H1 (cell line): ENCODE results near the gene ATG7. TPM values are rescaled to one million over a fixed set of nuclear protein-coding genes. Genes with fewer than 3 reads are reported as not detected.

Experiments used
- CTCF ChIA-PET: fragments of 300-600 bp; sonication (Branson Sonifier 250); formaldehyde crosslinking; loops from one replicate; lab custom pipeline; 2021; ENCODE audit not compliant: partially characterized antibody; lab: Charles Lee
- POLR2A ChIA-PET: fragments of 300-600 bp; sonication (Branson Sonifier 250); formaldehyde crosslinking; loops from one replicate; lab custom pipeline; 2021; ENCODE audit warnings: inconsistent platforms; ENCODE audit not compliant: partially characterized antibody; lab: Charles Lee
- DNase-seq, 2 experiments: peaks; one replicate each; pipeline versions ENCODE4 v3.0.0 to v3.0.0-alpha.2; 2010 to 2022; ENCODE audit warnings: low spot score in 2 of 2, low read depth in 1 of 2, mixed read lengths in 1 of 2
- FAIRE-seq: peaks from 2 replicates; lab custom pipeline; 2011; peaks lifted over from hg19 to GRCh38; lab: Jason Lieb, UNC
- H2AFZ ChIP-seq: 2 replicates; pipeline ENCODE4 v1.8.1; 2012; ENCODE audit warnings: low read length, inconsistent platforms
- H2AK5ac ChIP-seq: 2 replicates; pipeline ENCODE4 v1.6.1; 2013; ENCODE audit warnings: low read depth, low read length
- H2BK120ac ChIP-seq: replicated peaks from 2 replicates; pipeline ENCODE3; 2013; ENCODE audit warnings: low read depth, low read length, inconsistent platforms
- H2BK12ac ChIP-seq: 2 replicates; pipeline ENCODE4 v1.6.1; 2013; ENCODE audit warnings: low read depth, low read length
- H2BK15ac ChIP-seq: 2 replicates; pipeline ENCODE4 v1.6.1; 2013; ENCODE audit warnings: low read length
- H2BK20ac ChIP-seq: 2 replicates; pipeline ENCODE4 v1.6.1; 2013; ENCODE audit warnings: low read length
- H2BK5ac ChIP-seq: 2 replicates; pipeline ENCODE4 v1.6.1; 2013; ENCODE audit warnings: low read depth, low read length
- H3K14ac ChIP-seq: 2 replicates; pipeline ENCODE4 v1.6.1; 2013; ENCODE audit warnings: inconsistent platforms; ENCODE audit not compliant: insufficient read length
- H3K18ac ChIP-seq: 2 replicates; pipeline ENCODE4 v1.6.1; 2013; ENCODE audit warnings: low read length; ENCODE audit errors: extremely low read depth
- H3K23ac ChIP-seq: 2 replicates; pipeline ENCODE4 v1.6.1; 2013; ENCODE audit warnings: inconsistent platforms; ENCODE audit not compliant: insufficient read length
- H3K23me2 ChIP-seq: 2 replicates; pipeline ENCODE4 v1.6.1; 2013; ENCODE audit warnings: low read depth, low read length
- H3K27ac ChIP-seq: 2 replicates; pipeline ENCODE4 v1.6.1; 2011; ENCODE audit warnings: low read depth, low read length, inconsistent platforms
- H3K27me3 ChIP-seq, 4 experiments: replicated peaks in 1 of 4; 1 replicate in 1 of 4; 2 replicates in 3 of 4; pipeline versions ENCODE4 v1.6.1 to v1.8.1; 2011 to 2013; ENCODE audit warnings: low read length in 3 of 4, mild to moderate bottlenecking in 3 of 4, inconsistent platforms in 2 of 4, mixed read lengths in 2 of 4, moderate library complexity in 1 of 4; ENCODE audit not compliant: control insufficient read depth in 3 of 4, insufficient read depth in 3 of 4; ENCODE audit errors: extremely low read depth in 1 of 4
- H3K36me3 ChIP-seq, 4 experiments: 2 replicates each; pipeline versions ENCODE4 v1.6.1 to v1.8.1; 2011 to 2013; ENCODE audit warnings: mild to moderate bottlenecking in 4 of 4, low read length in 3 of 4, moderate library complexity in 2 of 4, control low read depth in 1 of 4, inconsistent platforms in 1 of 4; ENCODE audit not compliant: insufficient read depth in 4 of 4, control insufficient read depth in 2 of 4
- H3K4ac ChIP-seq: replicated peaks from 2 replicates; pipeline ENCODE3; 2013; ENCODE audit warnings: low read length, low read depth, mixed read lengths, inconsistent platforms; ENCODE audit not compliant: insufficient read length
- H3K4me1 ChIP-seq, 4 experiments: replicated peaks in 1 of 4; 1 replicate in 1 of 4; 2 replicates in 3 of 4; pipeline versions ENCODE4 v1.6.1 to v1.8.1; 2011 to 2013; ENCODE audit warnings: low read length in 3 of 4, inconsistent platforms in 2 of 4, mixed read lengths in 1 of 4; ENCODE audit not compliant: insufficient read depth in 4 of 4, control insufficient read depth in 3 of 4
- H3K4me2 ChIP-seq, 2 experiments: 2 replicates each; pipeline versions ENCODE4 v1.6.1 to v1.8.1; 2011 to 2013; ENCODE audit warnings: low read depth in 2 of 2, low read length in 2 of 2, control low read depth in 1 of 2, inconsistent platforms in 1 of 2, mild to moderate bottlenecking in 1 of 2; ENCODE audit not compliant: insufficient read depth in 1 of 2
- H3K4me3 ChIP-seq, 4 experiments: fragments of 200-600, 300-600 bp in 1 of 4; sonication (generic), shearing (Covaris generic), sonication (Bioruptor Twin) in 1 of 4; 2 replicates each; pipeline versions ENCODE4 v1.5.1 to v1.8.1; 2011 to 2016; ENCODE audit warnings: low read length in 4 of 4, low read depth in 3 of 4, control low read depth in 2 of 4, inconsistent platforms in 2 of 4, mild to moderate bottlenecking in 2 of 4, mixed read lengths in 1 of 4, moderate library complexity in 1 of 4; ENCODE audit not compliant: insufficient read depth in 2 of 4; ENCODE audit errors: extremely low read depth in 1 of 4
- H3K56ac ChIP-seq: replicated peaks from 2 replicates; pipeline ENCODE3; 2013; ENCODE audit warnings: low read depth, mild to moderate bottlenecking, mixed read lengths, low read length, inconsistent platforms; ENCODE audit not compliant: insufficient read length
- H3K79me1 ChIP-seq: 2 replicates; pipeline ENCODE4 v1.6.1; 2013; ENCODE audit warnings: low read depth, low read length, control low read depth
- H3K79me2 ChIP-seq, 2 experiments: 2 replicates each; pipeline versions ENCODE4 v1.6.1 to v1.8.1; 2012 to 2013; ENCODE audit warnings: low read length in 2 of 2, mild to moderate bottlenecking in 2 of 2, inconsistent platforms in 1 of 2; ENCODE audit not compliant: insufficient read depth in 2 of 2, control insufficient read depth in 1 of 2
- H3K9ac ChIP-seq, 4 experiments: replicated peaks in 1 of 4; 1 replicate in 1 of 4; 2 replicates in 3 of 4; pipeline versions ENCODE4 v1.6.1 to v1.8.1; 2011 to 2013; ENCODE audit warnings: low read depth in 3 of 4, low read length in 3 of 4, control low read depth in 2 of 4, mild to moderate bottlenecking in 2 of 4, moderate library complexity in 2 of 4, inconsistent platforms in 1 of 4; ENCODE audit errors: extremely low read depth in 1 of 4
- H3K9me3 ChIP-seq, 2 experiments: 2 replicates each; pipeline versions ENCODE4 v1.6.1 to v1.8.1; 2012 to 2013; ENCODE audit warnings: mild to moderate bottlenecking in 2 of 2, moderate library complexity in 2 of 2, control low read depth in 1 of 2, inconsistent platforms in 1 of 2, low read depth in 1 of 2, low read length in 1 of 2, mixed read lengths in 1 of 2; ENCODE audit not compliant: insufficient read depth in 2 of 2
- H4K20me1 ChIP-seq, 2 experiments: replicated peaks in 1 of 2; 2 replicates each; pipeline versions ENCODE3 to v1.8.1; 2011 to 2013; ENCODE audit warnings: inconsistent platforms in 2 of 2, low read length in 2 of 2, mild to moderate bottlenecking in 1 of 2; ENCODE audit not compliant: insufficient read depth in 2 of 2, control insufficient read depth in 1 of 2
- H4K5ac ChIP-seq: 2 replicates; pipeline ENCODE4 v1.6.1; 2013; ENCODE audit warnings: low read length, low read depth, mixed read lengths, inconsistent platforms; ENCODE audit not compliant: insufficient read length
- H4K8ac ChIP-seq: 2 replicates; pipeline ENCODE4 v1.8.0; 2013; ENCODE audit warnings: mild to moderate bottlenecking, moderate library complexity, low read length, inconsistent platforms; ENCODE audit not compliant: insufficient read depth; ENCODE audit errors: extremely low read depth
- H4K91ac ChIP-seq: replicated peaks from 2 replicates; pipeline ENCODE3; 2013; ENCODE audit warnings: low read length, mixed read lengths, inconsistent platforms; ENCODE audit not compliant: insufficient read length
- BACH1 ChIP-seq: IDR thresholded peaks from 2 replicates; pipeline ENCODE4 v1.6.1; 2012; ENCODE audit warnings: low read length, improper control_type of control experiment
- CBX5 ChIP-seq: fragments of 300-800, 300-1000 bp; sonication (generic); IDR thresholded peaks from 2 replicates; pipeline ENCODE4 v1.7.1; 2016; ENCODE audit warnings: antibody characterized with exemption, low read length, low read depth
- FOSL1 ChIP-seq: IDR thresholded peaks from 2 replicates; pipeline ENCODE4 v1.6.1; 2011; ENCODE audit warnings: mild to moderate bottlenecking, low read depth, low read length, moderate library complexity; ENCODE audit not compliant: insufficient read depth
- JUND ChIP-seq: IDR thresholded peaks from 2 replicates; pipeline ENCODE4 v1.6.1; 2011; ENCODE audit warnings: mild to moderate bottlenecking, improper control_type of control experiment, low read length
- NRF1 ChIP-seq: IDR thresholded peaks from 2 replicates; pipeline ENCODE4 v1.6.1; 2011; ENCODE audit warnings: mild to moderate bottlenecking, low read depth, low read length, improper control_type of control experiment
- POLR2AphosphoS5 ChIP-seq: IDR thresholded peaks from 2 replicates; pipeline ENCODE4 v1.6.1; 2011; ENCODE audit warnings: low read depth, low read length
- RBBP5 ChIP-seq: IDR thresholded peaks from 2 replicates; pipeline ENCODE4 v1.7.1; 2012; ENCODE audit warnings: low read depth, mild to moderate bottlenecking, inconsistent platforms, low read length, moderate library complexity, borderline replicate concordance
- RNF2 ChIP-seq: fragments of 200-900, 300-1000 bp; sonication (generic); IDR thresholded peaks from 2 replicates; pipeline ENCODE4 v1.7.1; 2016; ENCODE audit warnings: borderline replicate concordance, low read depth, mild to moderate bottlenecking, antibody characterized with exemption, low read length; ENCODE audit not compliant: poor library complexity, severe bottlenecking; ENCODE audit errors: missing control alignments
- SIX5 ChIP-seq: IDR thresholded peaks from 2 replicates; pipeline ENCODE4 v1.6.1; 2011; ENCODE audit warnings: mild to moderate bottlenecking, low read depth, low read length
- SP2 ChIP-seq: IDR thresholded peaks from 2 replicates; pipeline ENCODE4 v1.6.1; 2012; ENCODE audit warnings: mild to moderate bottlenecking, low read length, inconsistent platforms
- TAF7 ChIP-seq: optimal IDR thresholded peaks from 2 replicates; pipeline ENCODE3; 2011; ENCODE audit warnings: low read depth, mild to moderate bottlenecking, inconsistent platforms, low read length, moderate library complexity, borderline replicate concordance
- TEAD4 ChIP-seq: IDR thresholded peaks from 2 replicates; pipeline ENCODE4 v1.6.1; 2012; ENCODE audit warnings: low read depth, low read length, inconsistent platforms, mixed read lengths
- YY1 ChIP-seq: IDR thresholded peaks from 2 replicates; pipeline ENCODE4 v1.6.1; 2011; ENCODE audit warnings: low read depth, mild to moderate bottlenecking, low read length
- WGBS, 2 experiments: shearing (Covaris generic) in 1 of 2; methylation state at CpG; one replicate each; pipeline versions ENCODE4 v1.1.6 to v1.1.7; 2013 to 2015; ENCODE audit warnings: low lambda C conversion rate in 2 of 2, mixed read lengths in 2 of 2, inconsistent platforms in 1 of 2, low coverage in 1 of 2, missing lambda C conversion rate in 1 of 2; ENCODE audit not compliant: insufficient replicate concordance in 2 of 2, insufficient coverage in 1 of 2, insufficient read length in 1 of 2; ENCODE audit errors: extremely low coverage in 1 of 2, missing lambda C conversion rate in 1 of 2; 5-methylcytosine and 5-hydroxymethylcytosine counted together
- polyA plus RNA-seq, 7 experiments: library from polyadenylated mRNA; depleted of rRNA in 3 of 7; stranded (reverse) in 5 of 7; unstranded in 2 of 7; fragments of >200 nt in 5 of 7; fragments of 200-250 nt in 2 of 7; gene quantifications; 1 replicate in 5 of 7; 2 replicates in 1 of 7; 4 replicates in 1 of 7; pipeline versions ENCODE4 v1.2.1 to v1.2.3, GENCODE V29; 2011 to 2013; ENCODE audit warnings: missing spikeins in 2 of 7, mixed read lengths in 2 of 7
- total RNA-seq: library from RNA; stranded (reverse); fragmentation: NEBNext Ultra II Directional; extraction: Animal tissue kit (Norgen Biotek cat#: 25700); gene quantifications from 2 replicates; pipeline ENCODE4 v1.2.1, GENCODE V29; 2021

The ATG7 gene
- total and polyA plus RNA-seq, 2 of the 8 experiments (the other 6 are each of a cell fraction or from before 2014, with no cell fraction given), result 15.0 to 19.1 TPM

DNA sequence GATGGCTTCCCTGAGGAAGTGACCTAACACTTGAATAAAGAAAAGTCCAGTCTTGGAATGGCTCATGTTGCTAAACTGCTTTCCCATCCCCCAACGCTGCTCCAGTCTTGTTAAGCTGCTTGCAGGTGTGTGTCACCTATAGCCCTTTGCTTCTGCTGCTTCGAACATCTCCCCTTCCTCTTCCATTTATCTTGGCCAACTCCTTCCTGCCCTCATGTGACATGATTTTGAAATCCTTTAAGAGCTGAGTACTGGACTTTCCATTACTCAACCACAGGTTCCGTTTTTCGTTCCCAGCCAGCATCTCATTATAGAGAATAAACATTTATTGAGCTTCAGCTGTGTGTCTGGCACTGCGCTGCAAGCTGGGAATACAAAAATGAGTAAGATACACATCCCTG lies 1.7 kb downstream of the ATG7 start:
- H3K9me3 ChIP-seq, result no peaks in the 10 kb centered on the region
- peaks cover 3% of the 10 kb centered on the region; the same call in 1 of the 2 replicates for H3K23me2 ChIP-seq
- no peak for TF ChIP-seq SIX5
- TF ChIP-seq NRF1, result no peak
- TF ChIP-seq YY1, result no peak
- TF ChIP-seq TEAD4, result no peak
- no peak for TF ChIP-seq RBBP5
- no peak for TF ChIP-seq TAF7
- TF ChIP-seq CBX5, result no peak
- TF ChIP-seq JUND, result no peak
- TF ChIP-seq POLR2AphosphoS5, result no peak
- TF ChIP-seq FOSL1, result no peak
- TF ChIP-seq RNF2, result no peak
- TF ChIP-seq SP2, result no peak
- no peak for TF ChIP-seq BACH1
- TF ChIP-seq, all 59 proteins: peak for 0
- no peak overlapping the region for H3K18ac ChIP-seq
- no peaks in the 10 kb centered on the region; a peak in 2 of 8 replicates for H3K36me3 ChIP-seq
- no peak overlapping the region; a peak in 1 of 4 replicates for H3K4me2 ChIP-seq
- no peak overlapping the region for H2BK120ac ChIP-seq
- peaks cover 9% of the 10 kb centered on the region for H3K79me1 ChIP-seq
- H3K79me2 ChIP-seq, result peaks cover 3 to 17% of the 10 kb centered on the region in 2 experiments
- H3K9ac ChIP-seq, result no peak overlapping the region
- DNase-seq, result no peak
- no peak overlapping the region for H3K23ac ChIP-seq
- H3K4me1 ChIP-seq, result peaks cover 0 to 9% (median 5%) of the 10 kb centered on the region in 4 experiments; a peak in 4 of 7 replicates
- H4K91ac ChIP-seq, result no peak overlapping the region
- CTCF ChIA-PET, result interaction anchor here (0.6 to 1.4 kb wide), 3 partner anchors 32 to 1206 kb away, joined by 3 to 4 read pairs (median 3); no protein-coding TSS in a partner anchor
- 89% methylated on average over 5 of the region's 5 CpGs; no CpG with 5 or more reads in 1 of the 2 experiments for WGBS, 2 experiments
- no peak overlapping the region for H2AFZ ChIP-seq
- no peak overlapping the region for H3K56ac ChIP-seq
- H2BK20ac ChIP-seq, result no peak overlapping the region
- no peak overlapping the region for H3K14ac ChIP-seq
- no peak overlapping the region for H2BK5ac ChIP-seq
- H3K27ac ChIP-seq, result no peak overlapping the region
- H2BK12ac ChIP-seq, result no peak overlapping the region
- no peaks in the 10 kb centered on the region for H4K20me1 ChIP-seq
- FAIRE-seq, result no peak
- POLR2A ChIA-PET, result interaction anchor here (0.6 to 2.7 kb wide), 5 partner anchors 8 to 1167 kb away, joined by 3 to 13 read pairs (median 5); no protein-coding TSS in a partner anchor
- H3K4me3 ChIP-seq, result no peak overlapping the region
- H3K4ac ChIP-seq, result no peak overlapping the region
- no peak overlapping the region for H2BK15ac ChIP-seq
- no peak overlapping the region for H2AK5ac ChIP-seq
- H4K8ac ChIP-seq, result no peak overlapping the region
- H4K5ac ChIP-seq, result no peak overlapping the region
- H3K27me3 ChIP-seq, result no peaks in the 10 kb centered on the region
